Ascending aorta (tissue), 2 donors: ENCODE measurements around the gene UBXN11. TPM values are rescaled to one million over a fixed set of nuclear protein-coding genes. Genes with fewer than 3 reads are reported as not detected.

Experiments
- DNase-seq, 2 donors: peaks; one replicate each; pipeline ENCODE4 v3.0.0-alpha.2; 2019; ENCODE audit warnings: low spot score in 2 of 2
- H3K27ac ChIP-seq, 2 donors: fragments of 200-600 bp; sonication (generic); one replicate each; pipeline ENCODE4 v1.5.1; 2016 to 2017; ENCODE audit warnings: mild to moderate bottlenecking in 1 of 2
- H3K27me3 ChIP-seq: fragments of 200-600 bp; sonication (generic); one replicate; pipeline ENCODE4 v1.5.1; 2017
- H3K36me3 ChIP-seq, 2 donors: fragments of 200-600 bp; sonication (generic); one replicate each; pipeline ENCODE4 v1.5.1; 2016
- H3K4me1 ChIP-seq, 2 donors: fragments of 200-600 bp; sonication (generic); one replicate each; pipeline ENCODE4 v1.5.1; 2016 to 2017; ENCODE audit warnings: mild to moderate bottlenecking in 1 of 2
- H3K4me3 ChIP-seq, 2 donors: fragments of 200-600 bp; sonication (generic); one replicate each; pipeline ENCODE4 v1.5.1; 2016 to 2017; ENCODE audit warnings: mild to moderate bottlenecking in 1 of 2
- H3K9me3 ChIP-seq, 2 donors: fragments of 200-600 bp; sonication (generic); one replicate each; pipeline ENCODE4 v1.5.1; 2016
- intact Hi-C: fragments of 100-400 bp; cut with DNase I; formaldehyde crosslinking; loops from one replicate; pipeline ENCODE4 v1.15.1; 2023
- total RNA-seq: library from RNA; depleted of rRNA; stranded (reverse); fragments of >200 nt; gene quantifications from one replicate; pipeline ENCODE4 v1.1.0, GENCODE V29; 2016
- TF ChIP-seq, protein P1 (sequence below), 3 experiments: fragments of 200-600 bp in 2 of 3; fragments of 450-650 bp in 1 of 3; sonication (generic) in 2 of 3; IDR thresholded peaks; one replicate each; pipeline ENCODE4 v1.5.1; 2016 to 2019; ENCODE audit warnings: antibody characterized with exemption in 3 of 3, mild to moderate bottlenecking in 1 of 3, moderate library complexity in 1 of 3

Gene UBXN11
- total RNA-seq, 1 donor from 2014 or later, result 14.5 TPM

DNA sequence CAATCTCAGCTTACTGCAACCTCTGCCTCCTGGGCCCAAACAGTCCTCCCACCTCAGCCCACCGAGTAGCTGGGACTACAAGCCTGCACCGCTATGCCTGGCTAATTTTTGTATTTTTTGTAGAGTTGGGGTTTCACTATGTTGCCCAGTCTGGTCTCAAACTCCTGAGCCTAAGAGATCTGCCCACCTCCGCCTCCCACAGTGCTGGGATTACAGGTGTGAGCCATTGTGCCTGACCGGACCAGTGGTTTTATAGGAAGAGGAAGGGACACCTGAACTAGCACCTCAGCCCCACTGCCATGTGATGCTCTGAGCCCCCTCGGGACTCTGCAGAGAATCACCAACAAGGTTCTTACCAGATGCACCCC, 43.4 kb upstream of the UBXN11 start:
- no peak for DNase-seq
- no peaks in the 10 kb centered on the region for H3K36me3 ChIP-seq
- H3K27me3 ChIP-seq, result no peaks in the 10 kb centered on the region
- no peaks in the 10 kb centered on the region for H3K4me1 ChIP-seq
- H3K27ac ChIP-seq, result no peak overlapping the region
- no peaks in the 10 kb centered on the region for H3K9me3 ChIP-seq
- TF ChIP-seq, protein P1, sequence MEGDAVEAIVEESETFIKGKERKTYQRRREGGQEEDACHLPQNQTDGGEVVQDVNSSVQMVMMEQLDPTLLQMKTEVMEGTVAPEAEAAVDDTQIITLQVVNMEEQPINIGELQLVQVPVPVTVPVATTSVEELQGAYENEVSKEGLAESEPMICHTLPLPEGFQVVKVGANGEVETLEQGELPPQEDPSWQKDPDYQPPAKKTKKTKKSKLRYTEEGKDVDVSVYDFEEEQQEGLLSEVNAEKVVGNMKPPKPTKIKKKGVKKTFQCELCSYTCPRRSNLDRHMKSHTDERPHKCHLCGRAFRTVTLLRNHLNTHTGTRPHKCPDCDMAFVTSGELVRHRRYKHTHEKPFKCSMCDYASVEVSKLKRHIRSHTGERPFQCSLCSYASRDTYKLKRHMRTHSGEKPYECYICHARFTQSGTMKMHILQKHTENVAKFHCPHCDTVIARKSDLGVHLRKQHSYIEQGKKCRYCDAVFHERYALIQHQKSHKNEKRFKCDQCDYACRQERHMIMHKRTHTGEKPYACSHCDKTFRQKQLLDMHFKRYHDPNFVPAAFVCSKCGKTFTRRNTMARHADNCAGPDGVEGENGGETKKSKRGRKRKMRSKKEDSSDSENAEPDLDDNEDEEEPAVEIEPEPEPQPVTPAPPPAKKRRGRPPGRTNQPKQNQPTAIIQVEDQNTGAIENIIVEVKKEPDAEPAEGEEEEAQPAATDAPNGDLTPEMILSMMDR (IDR thresholded peaks at IDR 0.05), result no peak
- no peak overlapping the region for H3K4me3 ChIP-seq
- intact Hi-C loops, result no loop called here

DNA sequence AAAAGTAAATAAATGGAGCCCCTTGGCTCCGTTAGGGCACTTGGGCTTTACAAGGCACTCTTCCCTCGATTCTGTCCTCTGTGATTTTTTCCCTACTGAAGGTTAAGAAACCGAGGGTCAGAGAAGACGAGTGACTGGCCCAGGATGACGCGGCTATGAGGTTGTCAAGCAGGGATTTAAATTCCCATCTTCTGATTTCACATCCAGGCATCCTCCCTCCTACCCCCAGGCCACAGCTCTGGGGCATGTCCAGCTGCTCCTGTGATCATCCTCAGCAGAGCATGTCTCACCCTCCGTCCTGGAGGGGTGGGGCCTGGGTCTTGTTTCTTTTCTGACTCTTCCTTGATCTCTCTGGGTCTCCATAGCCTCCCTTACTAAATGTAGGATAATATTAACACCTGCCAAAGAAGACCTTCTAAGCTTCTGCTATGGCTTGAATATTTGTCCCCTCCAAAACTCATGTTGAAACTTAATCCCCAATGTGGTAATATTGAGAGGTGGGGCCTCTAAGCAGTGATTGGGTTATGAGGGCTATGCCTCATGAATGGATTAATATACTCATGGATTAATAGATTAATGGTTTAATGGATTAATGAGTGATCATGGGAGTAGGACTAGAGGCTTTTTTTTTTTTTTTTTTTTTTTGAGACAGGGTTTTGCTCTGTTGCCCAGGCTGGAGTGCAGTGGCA, 42.9 kb upstream of the UBXN11 start:
- H3K27me3 ChIP-seq, result no peaks in the 10 kb centered on the region
- H3K4me1 ChIP-seq, result no peaks in the 10 kb centered on the region
- H3K27ac ChIP-seq, result no peak overlapping the region
- no peak for DNase-seq
- H3K9me3 ChIP-seq, result no peaks in the 10 kb centered on the region
- intact Hi-C loops, result no loop called here
- H3K36me3 ChIP-seq, result no peaks in the 10 kb centered on the region
- TF ChIP-seq, protein P1 (IDR thresholded peaks at IDR 0.05), result no peak
- H3K4me3 ChIP-seq, result no peak overlapping the region

DNA sequence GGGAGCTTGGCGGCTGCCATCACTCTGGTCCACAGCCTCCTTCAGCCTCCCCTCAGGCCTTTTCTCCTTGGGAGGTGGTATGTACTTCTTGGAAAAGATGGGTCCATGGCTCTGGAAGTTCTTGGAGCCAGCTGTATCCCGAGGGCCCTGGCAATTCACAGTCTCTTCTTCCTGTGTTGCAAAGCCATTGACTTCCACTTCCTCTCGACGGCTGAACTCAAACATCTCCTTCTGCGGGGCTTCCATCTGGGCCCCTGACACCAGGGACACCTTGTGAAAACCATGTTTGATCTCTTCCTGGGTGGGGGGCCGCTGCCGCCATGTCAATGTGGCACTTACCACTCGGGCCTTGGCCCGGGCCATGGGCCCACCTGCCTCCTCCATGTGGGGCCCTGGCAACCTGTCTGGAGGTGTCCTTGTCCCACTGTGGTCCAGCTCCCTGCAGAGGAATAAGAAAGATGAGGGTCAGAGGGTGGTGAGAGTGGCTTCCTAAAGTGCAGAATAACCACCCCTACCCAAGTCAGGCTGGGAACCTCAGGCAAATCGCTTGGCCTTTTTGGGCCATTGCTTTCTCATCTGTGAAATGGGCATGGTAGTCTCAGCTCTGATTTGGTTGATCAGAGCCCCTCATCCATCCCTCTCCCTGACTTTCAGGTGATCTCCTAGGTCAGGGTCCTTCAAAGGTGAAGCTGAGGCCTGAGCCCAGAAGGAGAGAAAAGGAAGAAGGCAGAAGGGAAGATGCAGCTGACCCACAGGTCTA, 40.0 kb upstream of the UBXN11 start:
- intact Hi-C loops, result no loop called here
- no peaks in the 10 kb centered on the region for H3K27me3 ChIP-seq
- no peak for DNase-seq
- no peaks in the 10 kb centered on the region for H3K4me1 ChIP-seq
- TF ChIP-seq, protein P1 (IDR thresholded peaks at IDR 0.05), result no peak
- no peak overlapping the region for H3K4me3 ChIP-seq
- H3K9me3 ChIP-seq, result no peaks in the 10 kb centered on the region
- H3K36me3 ChIP-seq, result no peaks in the 10 kb centered on the region
- no peak overlapping the region for H3K27ac ChIP-seq

DNA sequence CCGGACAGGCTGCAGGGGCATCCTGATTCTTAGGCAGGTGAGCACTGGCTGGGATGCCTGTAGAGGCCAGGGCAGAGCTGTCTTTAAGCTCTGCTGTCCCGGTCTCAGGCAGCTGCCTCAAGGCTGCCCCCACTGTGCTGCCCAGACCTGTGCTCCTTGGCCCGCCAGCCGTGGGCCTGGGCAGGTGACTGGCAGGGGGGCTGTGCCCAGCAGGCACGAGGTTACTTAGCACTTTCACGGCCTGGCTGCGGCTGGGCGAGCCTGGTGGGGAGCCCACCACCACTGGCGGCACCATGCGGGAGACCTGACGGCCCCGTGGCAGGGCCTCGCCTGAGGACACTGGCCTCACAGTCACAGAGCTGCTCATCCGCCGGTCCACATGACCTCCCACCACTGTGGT, 39.3 kb upstream of the UBXN11 start:
- DNase-seq, result no peak
- H3K4me3 ChIP-seq, result no peak overlapping the region
- TF ChIP-seq, protein P1 (IDR thresholded peaks at IDR 0.05), result no peak
- no peaks in the 10 kb centered on the region for H3K27me3 ChIP-seq
- H3K9me3 ChIP-seq, result no peaks in the 10 kb centered on the region
- H3K4me1 ChIP-seq, result no peaks in the 10 kb centered on the region
- H3K36me3 ChIP-seq, result no peaks in the 10 kb centered on the region
- intact Hi-C loops, result no loop called here
- H3K27ac ChIP-seq, result no peak overlapping the region

DNA sequence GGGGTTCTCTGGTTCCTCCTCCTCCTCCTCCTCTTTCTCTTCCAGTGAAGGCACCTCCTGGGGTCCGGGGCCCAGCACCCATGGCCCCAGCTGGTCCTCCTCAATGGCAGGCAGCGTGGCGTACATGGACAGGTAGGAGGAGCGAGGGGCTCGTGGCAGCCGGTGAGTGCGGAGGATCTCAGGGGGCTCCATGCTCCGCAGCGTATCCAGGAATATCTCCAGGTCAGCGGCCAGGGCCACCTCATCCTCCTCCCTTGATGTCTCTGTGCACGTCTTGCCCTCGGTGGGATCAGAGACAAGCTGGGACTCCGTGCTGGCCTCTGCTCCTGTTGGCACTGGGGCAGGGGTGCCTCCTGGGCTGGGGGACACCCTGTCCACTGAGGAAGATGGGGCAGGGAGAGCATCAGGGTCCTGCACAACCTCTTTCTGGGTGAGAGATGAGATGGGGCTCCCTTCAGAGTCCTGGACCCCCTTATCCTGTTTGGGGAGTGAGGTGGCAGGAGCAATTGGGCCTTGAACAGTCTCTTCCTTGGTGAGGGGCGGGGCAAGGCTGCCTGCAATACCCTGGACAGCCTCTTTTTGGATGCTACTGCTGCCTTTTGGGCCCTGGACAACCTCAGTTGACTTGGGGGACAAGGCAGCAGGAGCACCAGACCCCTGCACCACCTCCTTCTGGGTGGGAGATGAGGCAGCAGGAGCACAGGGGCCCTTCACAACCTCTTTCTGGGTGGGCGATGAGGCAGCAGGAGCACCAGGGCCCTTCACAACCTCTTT, 37.9 kb upstream of the UBXN11 start:
- H3K27ac ChIP-seq, result no peak overlapping the region
- H3K9me3 ChIP-seq, result no peaks in the 10 kb centered on the region
- no peaks in the 10 kb centered on the region for H3K27me3 ChIP-seq
- no peak for DNase-seq
- H3K36me3 ChIP-seq, result no peaks in the 10 kb centered on the region
- TF ChIP-seq, protein P1 (IDR thresholded peaks at IDR 0.05), result no peak
- intact Hi-C loops, result no loop called here
- no peaks in the 10 kb centered on the region for H3K4me1 ChIP-seq
- H3K4me3 ChIP-seq, result no peak overlapping the region
